Adrenal gland (tissue), 5 donors: ENCODE results near the gene DIP2A.

Experiments used
- CTCF ChIP-seq, 6 experiments: fragments of 450-650 bp in 4 of 6; fragments of 200-600 bp in 2 of 6; sonication (generic) in 1 of 6; IDR thresholded peaks; 1 replicate in 5 of 6; 2 replicates in 1 of 6; pipeline versions ENCODE4 v1.5.1 to v1.8.0; 2016 to 2021; ENCODE audit warnings: antibody characterized with exemption in 6 of 6, mild to moderate bottlenecking in 2 of 6, moderate library complexity in 1 of 6
- POLR2A ChIP-seq, 2 donors: fragments of 450-650 bp; IDR thresholded peaks; one replicate each; pipeline ENCODE4 v1.6.1; 2017; ENCODE audit warnings: antibody characterized with exemption in 2 of 2, mild to moderate bottlenecking in 2 of 2, moderate library complexity in 1 of 2
- donor health status: DM: no; HTN: no; CAD: no.

DNA sequence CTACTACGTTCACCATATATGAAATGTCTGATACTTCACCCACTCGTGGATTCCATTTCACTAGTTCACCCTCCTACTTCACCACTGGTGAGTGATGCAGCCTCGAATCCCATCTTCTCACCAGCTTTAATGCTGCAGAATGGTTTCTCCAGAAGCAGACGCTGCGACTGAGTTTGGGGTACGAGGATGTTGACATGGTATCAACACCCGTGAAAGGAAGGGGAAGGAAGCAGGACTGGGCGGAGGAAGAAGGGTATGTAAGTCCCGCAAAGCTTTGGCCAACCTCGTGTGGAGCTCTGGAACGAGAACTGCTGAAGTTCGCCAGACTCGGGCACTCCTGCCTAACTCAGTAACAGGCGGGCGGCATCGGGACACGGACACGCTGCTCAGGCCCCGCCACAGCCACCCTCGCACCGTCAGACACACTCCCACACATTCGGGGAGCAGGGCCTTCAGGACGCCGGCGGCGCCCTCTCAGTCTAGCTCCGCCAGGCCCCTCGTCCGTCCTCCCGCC, 833 bp upstream of the DIP2A start:
- TF ChIP-seq CTCF (IDR thresholded peaks at IDR 0.05): no peak
- TF ChIP-seq POLR2A (IDR thresholded peaks at IDR 0.05): no peak
